MCF 10A (cell line): ENCODE measurements around the gene EBNA1BP2. TPM values are rescaled to one million over a fixed set of nuclear protein-coding genes. Genes with fewer than 3 reads are reported as not detected.

Source experiments
- BruUV-seq: library from RNA; stranded (reverse); fragments of 400-500 nt; replicated peaks from 2 replicates; lab custom pipeline; 2021; lab: Mats Ljungman, UMichigan
- CTCF ChIA-PET: fragments of 300-600 bp; sonication (Branson Sonifier 250); formaldehyde crosslinking; extraction: SDS; loops from one replicate; lab custom pipeline; 2021; ENCODE audit warnings: antibody characterized with exemption, inconsistent platforms; lab: Yijun Ruan, JAX
- POLR2A ChIA-PET: fragments of 300-600, 350-650 bp; sonication (Branson Sonifier 250); formaldehyde crosslinking; extraction: SDS; loops from one replicate; lab custom pipeline; 2020; ENCODE audit warnings: antibody characterized with exemption, inconsistent platforms; lab: Yijun Ruan, JAX
- DNase-seq: peaks from one replicate; pipeline ENCODE4 v3.0.0-alpha.2; 2018; ENCODE audit not compliant: unreplicated experiment
- H3K27ac Mint-ChIP-seq: one replicate; pipeline ENCODE4 v1.8.0; 2022; ENCODE audit warnings: mild to moderate bottlenecking, low read depth, mixed read lengths; ENCODE audit not compliant: unreplicated experiment
- H3K27me3 Mint-ChIP-seq: one replicate; pipeline ENCODE4 v1.8.0; 2022; ENCODE audit warnings: mixed read lengths; ENCODE audit not compliant: insufficient read depth, unreplicated experiment
- H3K36me3 Mint-ChIP-seq: one replicate; pipeline ENCODE4 v1.8.0; 2022; ENCODE audit warnings: mild to moderate bottlenecking, moderate library complexity, mixed read lengths; ENCODE audit not compliant: insufficient read depth, unreplicated experiment
- H3K4me1 Mint-ChIP-seq: one replicate; pipeline ENCODE4 v1.8.0; 2022; ENCODE audit warnings: mixed read lengths; ENCODE audit not compliant: insufficient read depth, unreplicated experiment
- H3K4me3 Mint-ChIP-seq: one replicate; pipeline ENCODE4 v1.8.0; 2022; ENCODE audit warnings: mild to moderate bottlenecking, moderate library complexity, mixed read lengths; ENCODE audit not compliant: unreplicated experiment
- H3K9me3 Mint-ChIP-seq: one replicate; pipeline ENCODE4 v1.8.0; 2022; ENCODE audit warnings: mixed read lengths; ENCODE audit not compliant: unreplicated experiment
- intact Hi-C: fragments of 100-400 bp; cut with micrococcal nuclease; formaldehyde crosslinking; loops from 2 replicates; pipeline ENCODE4 v1.14.1; 2022
- total RNA-seq: library from RNA; stranded (reverse); gene quantifications from 2 replicates; pipeline ENCODE4 v1.2.3, GENCODE V29; 2022
- TF ChIP-seq, protein P1 (sequence below): fragments of 200-600 bp; IDR thresholded peaks from one replicate; pipeline ENCODE4 v1.8.0; 2022; ENCODE audit warnings: antibody characterized with exemption, mild to moderate bottlenecking; ENCODE audit not compliant: unreplicated experiment

The EBNA1BP2 gene
- total RNA-seq, 1 experiment from 2014 or later, result 171 TPM

GRCh38 chr1:43174873-43175272, 2.8 kb upstream of the EBNA1BP2 start:
- Mint-ChIP-seq H3K27me3 (no peaks in the 10 kb centered on the region), H3K4me3 (no peak overlapping the region), H3K4me1 (no peaks in the 10 kb centered on the region), H3K36me3 (peaks cover 9% of the 10 kb centered on the region), H3K9me3 (no peaks in the 10 kb centered on the region), H3K27ac (no peak overlapping the region)
- BruUV-seq, result no TSS peak
- ChIA-PET POLR2A (interaction anchor here (0.5 kb wide), 1 partner anchor 819 kb away, joined by 3 read pairs; no protein-coding TSS in a partner anchor), CTCF (no interaction called here)
- no peak for DNase-seq
- TF ChIP-seq, protein P1, sequence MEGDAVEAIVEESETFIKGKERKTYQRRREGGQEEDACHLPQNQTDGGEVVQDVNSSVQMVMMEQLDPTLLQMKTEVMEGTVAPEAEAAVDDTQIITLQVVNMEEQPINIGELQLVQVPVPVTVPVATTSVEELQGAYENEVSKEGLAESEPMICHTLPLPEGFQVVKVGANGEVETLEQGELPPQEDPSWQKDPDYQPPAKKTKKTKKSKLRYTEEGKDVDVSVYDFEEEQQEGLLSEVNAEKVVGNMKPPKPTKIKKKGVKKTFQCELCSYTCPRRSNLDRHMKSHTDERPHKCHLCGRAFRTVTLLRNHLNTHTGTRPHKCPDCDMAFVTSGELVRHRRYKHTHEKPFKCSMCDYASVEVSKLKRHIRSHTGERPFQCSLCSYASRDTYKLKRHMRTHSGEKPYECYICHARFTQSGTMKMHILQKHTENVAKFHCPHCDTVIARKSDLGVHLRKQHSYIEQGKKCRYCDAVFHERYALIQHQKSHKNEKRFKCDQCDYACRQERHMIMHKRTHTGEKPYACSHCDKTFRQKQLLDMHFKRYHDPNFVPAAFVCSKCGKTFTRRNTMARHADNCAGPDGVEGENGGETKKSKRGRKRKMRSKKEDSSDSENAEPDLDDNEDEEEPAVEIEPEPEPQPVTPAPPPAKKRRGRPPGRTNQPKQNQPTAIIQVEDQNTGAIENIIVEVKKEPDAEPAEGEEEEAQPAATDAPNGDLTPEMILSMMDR, result no peak
- intact Hi-C loops, result no loop called here

- peak overlapping the region; percentile 96 for H3K27ac Mint-ChIP-seq
- peak overlapping the region; percentile 94 for H3K4me3 Mint-ChIP-seq
These were observed 460 bp upstream of the EBNA1BP2 start for GRCh38 chr1:43172527-43172972.

DNA sequence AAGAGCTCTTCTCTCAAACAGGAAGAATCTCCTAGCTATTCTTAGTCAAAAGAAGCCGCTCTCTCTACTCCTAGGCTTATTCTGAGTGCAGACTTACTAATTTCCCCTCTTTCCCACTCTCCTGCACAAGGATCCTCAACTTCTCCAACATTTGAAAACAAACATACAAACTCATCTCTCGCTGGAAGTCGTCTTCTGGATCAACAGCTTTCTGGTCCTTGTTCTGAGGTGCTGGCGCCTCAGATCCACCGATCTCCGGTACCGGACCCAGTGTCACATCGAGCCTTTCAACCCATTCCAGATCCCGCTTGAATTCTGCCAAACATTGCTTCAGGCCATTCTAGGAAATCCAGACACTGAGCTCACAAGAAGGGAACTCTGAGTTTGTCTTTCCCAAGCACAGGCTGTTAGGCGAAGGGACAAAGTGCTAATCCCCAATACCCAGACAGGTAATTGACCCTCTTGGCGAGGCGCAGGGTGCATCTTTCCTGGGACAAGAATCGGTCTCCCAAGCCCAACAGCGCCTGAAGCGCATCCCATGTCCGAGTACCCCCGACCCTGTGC, 696 bp downstream of the EBNA1BP2 start:
- CTCF ChIA-PET, result interaction anchor here (0.6 to 1.6 kb wide), 5 partner anchors 34 to 248 kb away, joined by 3 to 5 read pairs (median 3); partner anchors contain the start of gene C1orf210
- H3K4me3 Mint-ChIP-seq, result peak overlapping the region; percentile 94
- no peaks in the 10 kb centered on the region for H3K4me1 Mint-ChIP-seq
- no peaks in the 10 kb centered on the region for H3K27me3 Mint-ChIP-seq
- no TSS peak for BruUV-seq
- TF ChIP-seq, protein P1, result no peak
- POLR2A ChIA-PET, result interaction anchor here (0.7 to 2.8 kb wide), 13 partner anchors 9 to 490 kb away, joined by 3 to 20 read pairs (median 4); partner anchors contain the start of genes C1orf50, MED8, P3H1 and SZT2
- peak overlapping the region; percentile 96 for H3K27ac Mint-ChIP-seq
- intact Hi-C loops, result no loop called here
- DNase-seq, result no peak
- no peaks in the 10 kb centered on the region for H3K9me3 Mint-ChIP-seq
- H3K36me3 Mint-ChIP-seq, result peaks cover 41% of the 10 kb centered on the region

More at GRCh38 chr1:43172527-43172972, 460 bp upstream of the EBNA1BP2 start:
- TF ChIP-seq, protein P1, result no peak
- BruUV-seq, result no TSS peak
- no peaks in the 10 kb centered on the region for H3K4me1 Mint-ChIP-seq
- no peaks in the 10 kb centered on the region for H3K9me3 Mint-ChIP-seq
- CTCF ChIA-PET, result interaction anchor here (0.6 to 1.6 kb wide), 3 partner anchors 33 to 55 kb away, joined by 3 to 5 read pairs (median 4); no protein-coding TSS in a partner anchor
- H3K27me3 Mint-ChIP-seq, result no peaks in the 10 kb centered on the region
- peak; percentile 86 for DNase-seq
- intact Hi-C loops, result no loop called here
- POLR2A ChIA-PET, result interaction anchor here (0.6 to 2.8 kb wide), 15 partner anchors 10 to 479 kb away, joined by 3 to 20 read pairs (median 4); no protein-coding TSS in a partner anchor
- peaks cover 30% of the 10 kb centered on the region for H3K36me3 Mint-ChIP-seq

- Mint-ChIP-seq H3K9me3 (no peaks in the 10 kb centered on the region), H3K4me1 (no peaks in the 10 kb centered on the region), H3K27ac (no peak overlapping the region), H3K4me3 (no peak overlapping the region), H3K36me3 (peaks cover 70% of the 10 kb centered on the region), H3K27me3 (no peaks in the 10 kb centered on the region)
- ChIA-PET POLR2A (no interaction called here), CTCF (interaction anchor here (0.6 kb wide), 1 partner anchor 244 kb away, joined by 4 read pairs; no protein-coding TSS in a partner anchor)
- intact Hi-C loops, result no loop called here
- TF ChIP-seq, protein P1, result no peak
- BruUV-seq, result no TSS peak
- no peak for DNase-seq
These were observed 6.3 kb downstream of the EBNA1BP2 start for GRCh38 chr1:43165765-43166164.
